ENCODE data around the gene DPEP1.
"Not testable (repeated sequence)": the region's sequence is repeated elsewhere in the genome, so short reads cannot be mapped to it uniquely, and the experiment has no call there.

The DPEP1 gene

GRCh38 chr16:89569506-89570341 is 43.7 kb upstream of the DPEP1 start:
- in situ Hi-C loops (cut with MboI; ENCODE audit: low sequenced_read_pairs, unreplicated experiment), result no loop called here
- DNase-seq (ENCODE audit: low spot score), result no peak
- TF ChIP-seq CTCF (IDR thresholded peaks at IDR 0.05; ENCODE audit: borderline replicate concordance, control extremely low read depth, extremely low read depth, insufficient read depth, missing control alignments), result no peak

GRCh38 chr16:89570342-89570923 is 43.0 kb upstream of the DPEP1 start:
- DNase-seq (ENCODE audit: low spot score), result no peak
- TF ChIP-seq CTCF (IDR thresholded peaks at IDR 0.05; ENCODE audit: borderline replicate concordance, control extremely low read depth, extremely low read depth, insufficient read depth, missing control alignments), result no peak
- in situ Hi-C loops (cut with MboI; ENCODE audit: low sequenced_read_pairs, unreplicated experiment), result no loop called here

GRCh38 chr16:89570983-89571598 is 42.4 kb upstream of the DPEP1 start:
- DNase-seq (ENCODE audit: low spot score); in situ Hi-C loops (cut with MboI; ENCODE audit: low sequenced_read_pairs, unreplicated experiment): not testable (repeated sequence)

GRCh38 chr16:89571636-89572035 is 41.8 kb upstream of the DPEP1 start:
- TF ChIP-seq CTCF (IDR thresholded peaks at IDR 0.05; ENCODE audit: borderline replicate concordance, control extremely low read depth, extremely low read depth, insufficient read depth, missing control alignments), result no peak
- no peak for DNase-seq (ENCODE audit: low spot score)
- in situ Hi-C loops (cut with MboI; ENCODE audit: low sequenced_read_pairs, unreplicated experiment), result no loop called here

GRCh38 chr16:89572073-89572484 is 41.4 kb upstream of the DPEP1 start:
- in situ Hi-C loops (cut with MboI; ENCODE audit: low sequenced_read_pairs, unreplicated experiment), result no loop called here
- peak; percentile 61 for DNase-seq (ENCODE audit: low spot score)
- no peak for TF ChIP-seq CTCF (IDR thresholded peaks at IDR 0.05; ENCODE audit: borderline replicate concordance, control extremely low read depth, extremely low read depth, insufficient read depth, missing control alignments)

- in situ Hi-C loops (cut with MboI; ENCODE audit: low sequenced_read_pairs, unreplicated experiment), result no loop called here
- no peak for DNase-seq (ENCODE audit: low spot score)
- no peak for TF ChIP-seq CTCF (IDR thresholded peaks at IDR 0.05; ENCODE audit: borderline replicate concordance, control extremely low read depth, extremely low read depth, insufficient read depth, missing control alignments)
Observed at GRCh38 chr16:89572485-89573205, 40.8 kb upstream of the DPEP1 start.

Data from GM13976 (cell line).